Measurements from ENCODE around the gene FOCAD.

Gene FOCAD

GRCh38 chr9:20714442-20715415 is 30.7 kb downstream of the FOCAD start:
- Histone ChIP-seq H3K36me3 (ENCODE audit: insufficient read depth, low read length) (no peaks in the 10 kb centered on the region), H3K9me2 (ENCODE audit: low read depth, low read length) (no peaks in the 10 kb centered on the region), H3K9me3 (ENCODE audit: low read length) (no peaks in the 10 kb centered on the region), H2AFZ (ENCODE audit: low read length) (no peak overlapping the region), H4K20me1 (ENCODE audit: insufficient read depth, low read length) (no peaks in the 10 kb centered on the region), H3K4me3 (ENCODE audit: low read depth, low read length, poor library complexity, severe bottlenecking) (no peak overlapping the region), H3K79me2 (ENCODE audit: insufficient read depth, low read length) (no peaks in the 10 kb centered on the region), H3K4me2 (ENCODE audit: low read length) (no peak overlapping the region), H3K4me1 (ENCODE audit: insufficient read depth, low read length, severe bottlenecking) (no peaks in the 10 kb centered on the region), H3K27me3 (ENCODE audit: insufficient read depth, low read length) (no peaks in the 10 kb centered on the region), H3F3A (ENCODE audit: insufficient read depth, low read length) (no peaks in the 10 kb centered on the region), H3K27ac (ENCODE audit: low read depth, low read length, poor library complexity, severe bottlenecking) (no peak overlapping the region), H3K9ac (ENCODE audit: low read length) (no peak overlapping the region)
- TF ChIP-seq EZH2 (IDR thresholded peaks at IDR 0.05; ENCODE audit: borderline replicate concordance, low read length) (no peak), CTCF (IDR thresholded peaks at IDR 0.05; ENCODE audit: low read length) (no peak)

DNA sequence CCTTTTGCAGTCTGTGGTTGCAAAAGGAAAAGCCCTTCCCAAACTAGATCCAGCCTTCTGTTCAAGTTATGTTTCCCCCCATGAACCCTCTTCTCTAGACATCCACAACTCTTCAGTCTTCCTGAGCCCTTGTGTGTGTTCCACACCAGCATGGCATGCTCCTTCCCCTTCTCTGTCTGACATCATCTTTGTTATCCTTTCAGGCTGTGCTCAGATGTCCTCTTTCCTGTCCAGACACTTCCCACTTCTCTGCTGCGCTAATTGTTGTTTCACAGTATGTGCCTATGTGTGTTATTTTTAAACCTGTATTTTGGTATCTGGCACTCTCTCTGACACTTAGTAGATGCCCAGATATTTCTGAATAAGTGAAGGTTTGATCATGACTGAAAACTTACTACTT is 38.2 kb downstream of the FOCAD start:
- H3K36me3 ChIP-seq (ENCODE audit: insufficient read depth, low read length): no peaks in the 10 kb centered on the region
- H4K20me1 ChIP-seq (ENCODE audit: insufficient read depth, low read length): no peaks in the 10 kb centered on the region
- H2AFZ ChIP-seq (ENCODE audit: low read length): no peak overlapping the region
- no peaks in the 10 kb centered on the region for H3K9me3 ChIP-seq (ENCODE audit: low read length)
- H3K9me2 ChIP-seq (ENCODE audit: low read depth, low read length): no peaks in the 10 kb centered on the region
- no peak overlapping the region for H3K4me3 ChIP-seq (ENCODE audit: low read depth, low read length, poor library complexity, severe bottlenecking)
- H3K9ac ChIP-seq (ENCODE audit: low read length): no peak overlapping the region
- TF ChIP-seq EZH2 (IDR thresholded peaks at IDR 0.05; ENCODE audit: borderline replicate concordance, low read length): no peak
- TF ChIP-seq CTCF (IDR thresholded peaks at IDR 0.05; ENCODE audit: low read length): no peak
- no peak overlapping the region for H3K4me2 ChIP-seq (ENCODE audit: low read length)
- H3K27ac ChIP-seq (ENCODE audit: low read depth, low read length, poor library complexity, severe bottlenecking): no peak overlapping the region
- no peaks in the 10 kb centered on the region for H3K79me2 ChIP-seq (ENCODE audit: insufficient read depth, low read length)
- H3K27me3 ChIP-seq (ENCODE audit: insufficient read depth, low read length): no peaks in the 10 kb centered on the region
- H3F3A ChIP-seq (ENCODE audit: insufficient read depth, low read length): no peaks in the 10 kb centered on the region
- H3K4me1 ChIP-seq (ENCODE audit: insufficient read depth, low read length, severe bottlenecking): no peaks in the 10 kb centered on the region

- Histone ChIP-seq H2AFZ (ENCODE audit: low read length) (no peak overlapping the region), H4K20me1 (ENCODE audit: insufficient read depth, low read length) (no peaks in the 10 kb centered on the region), H3K27ac (ENCODE audit: low read depth, low read length, poor library complexity, severe bottlenecking) (no peak overlapping the region), H3F3A (ENCODE audit: insufficient read depth, low read length) (no peaks in the 10 kb centered on the region), H3K36me3 (ENCODE audit: insufficient read depth, low read length) (no peaks in the 10 kb centered on the region), H3K4me2 (ENCODE audit: low read length) (no peak overlapping the region), H3K4me3 (ENCODE audit: low read depth, low read length, poor library complexity, severe bottlenecking) (no peak overlapping the region), H3K4me1 (ENCODE audit: insufficient read depth, low read length, severe bottlenecking) (no peaks in the 10 kb centered on the region), H3K9me2 (ENCODE audit: low read depth, low read length) (no peaks in the 10 kb centered on the region), H3K27me3 (ENCODE audit: insufficient read depth, low read length) (no peaks in the 10 kb centered on the region), H3K79me2 (ENCODE audit: insufficient read depth, low read length) (no peaks in the 10 kb centered on the region), H3K9me3 (ENCODE audit: low read length) (no peaks in the 10 kb centered on the region), H3K9ac (ENCODE audit: low read length) (no peak overlapping the region)
- no peak for TF ChIP-seq CTCF (IDR thresholded peaks at IDR 0.05; ENCODE audit: low read length)
- TF ChIP-seq EZH2 (IDR thresholded peaks at IDR 0.05; ENCODE audit: borderline replicate concordance, low read length): no peak
Measured at GRCh38 chr9:20725675-20726074, 41.6 kb downstream of the FOCAD start.
